ENCODE measurements around the gene ALOX15B. TPM values are rescaled to one million over a fixed set of nuclear protein-coding genes. Genes with fewer than 3 reads are reported as not detected.

ALOX15B gene
- total RNA-seq, 1 donor from 2014 or later: not detected

DNA sequence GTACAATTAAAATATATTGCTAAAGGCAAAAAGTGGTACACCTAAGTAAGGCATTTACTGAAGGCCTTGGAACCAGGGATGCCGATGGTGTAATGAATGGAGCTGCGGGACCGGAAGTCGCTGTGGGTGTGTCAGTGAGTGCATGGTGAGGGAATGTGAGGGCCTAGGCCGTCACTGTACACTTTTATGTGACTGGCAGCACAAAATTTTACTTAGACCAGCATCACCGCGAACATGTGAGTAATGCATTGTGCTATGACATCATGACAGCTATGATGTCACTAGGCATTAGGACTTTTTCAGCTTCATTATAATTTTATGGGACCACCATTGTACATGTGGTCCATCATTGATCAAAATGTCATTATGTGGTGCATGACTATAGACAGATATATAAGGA is 14.7 kb downstream of the ALOX15B start:
- no peaks in the 10 kb centered on the region for H3K36me3 ChIP-seq (ENCODE audit: insufficient read depth, low read length)
- no peaks in the 10 kb centered on the region for H4K20me1 ChIP-seq (ENCODE audit: insufficient read depth, low read length)
- H3K9me3 Mint-ChIP-seq (ENCODE audit: unreplicated experiment): peaks cover 2% of the 10 kb centered on the region
- H3K79me2 ChIP-seq (ENCODE audit: insufficient read depth, low read length): no peaks in the 10 kb centered on the region
- peaks cover 19% of the 10 kb centered on the region for H3K27me3 ChIP-seq (ENCODE audit: insufficient read depth, low read length)
- no peak overlapping the region for H3K9ac ChIP-seq (ENCODE audit: low read length)
- no peak for FAIRE-seq
- H3K4me2 ChIP-seq (ENCODE audit: low read length): no peak overlapping the region
- H3K4me1 Mint-ChIP-seq (ENCODE audit: low read depth, unreplicated experiment): peaks cover 9% of the 10 kb centered on the region
- no peak overlapping the region for H3K27ac Mint-ChIP-seq (ENCODE audit: unreplicated experiment)
- H3K36me3 Mint-ChIP-seq (ENCODE audit: low read depth, unreplicated experiment): no peaks in the 10 kb centered on the region
- H3K4me3 ChIP-seq (ENCODE audit: insufficient read depth, low read depth, low read length): no peak overlapping the region
- no peaks in the 10 kb centered on the region for H3K9me3 ChIP-seq (ENCODE audit: insufficient read depth, low read depth, low read length)
- DNase-seq (ENCODE audit: low read depth): no peak
- H3K27me3 Mint-ChIP-seq (ENCODE audit: low read depth, unreplicated experiment): peaks cover 29% of the 10 kb centered on the region
- TF ChIP-seq EZH2 (IDR thresholded peaks at IDR 0.05; ENCODE audit: insufficient read depth, low read length): no peak
- TF ChIP-seq, protein P1, sequence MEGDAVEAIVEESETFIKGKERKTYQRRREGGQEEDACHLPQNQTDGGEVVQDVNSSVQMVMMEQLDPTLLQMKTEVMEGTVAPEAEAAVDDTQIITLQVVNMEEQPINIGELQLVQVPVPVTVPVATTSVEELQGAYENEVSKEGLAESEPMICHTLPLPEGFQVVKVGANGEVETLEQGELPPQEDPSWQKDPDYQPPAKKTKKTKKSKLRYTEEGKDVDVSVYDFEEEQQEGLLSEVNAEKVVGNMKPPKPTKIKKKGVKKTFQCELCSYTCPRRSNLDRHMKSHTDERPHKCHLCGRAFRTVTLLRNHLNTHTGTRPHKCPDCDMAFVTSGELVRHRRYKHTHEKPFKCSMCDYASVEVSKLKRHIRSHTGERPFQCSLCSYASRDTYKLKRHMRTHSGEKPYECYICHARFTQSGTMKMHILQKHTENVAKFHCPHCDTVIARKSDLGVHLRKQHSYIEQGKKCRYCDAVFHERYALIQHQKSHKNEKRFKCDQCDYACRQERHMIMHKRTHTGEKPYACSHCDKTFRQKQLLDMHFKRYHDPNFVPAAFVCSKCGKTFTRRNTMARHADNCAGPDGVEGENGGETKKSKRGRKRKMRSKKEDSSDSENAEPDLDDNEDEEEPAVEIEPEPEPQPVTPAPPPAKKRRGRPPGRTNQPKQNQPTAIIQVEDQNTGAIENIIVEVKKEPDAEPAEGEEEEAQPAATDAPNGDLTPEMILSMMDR (IDR thresholded peaks at IDR 0.05; ENCODE audit: insufficient read depth, low read depth, low read length): no peak
- no peak overlapping the region for H3K27ac ChIP-seq (ENCODE audit: low read depth, low read length)
- peaks cover 9% of the 10 kb centered on the region for H3K4me1 ChIP-seq (ENCODE audit: insufficient read depth, low read length)
- no peak overlapping the region for H2AFZ ChIP-seq (ENCODE audit: low read depth, low read length)
- no peak overlapping the region for H3K4me3 Mint-ChIP-seq (ENCODE audit: unreplicated experiment)

DNA sequence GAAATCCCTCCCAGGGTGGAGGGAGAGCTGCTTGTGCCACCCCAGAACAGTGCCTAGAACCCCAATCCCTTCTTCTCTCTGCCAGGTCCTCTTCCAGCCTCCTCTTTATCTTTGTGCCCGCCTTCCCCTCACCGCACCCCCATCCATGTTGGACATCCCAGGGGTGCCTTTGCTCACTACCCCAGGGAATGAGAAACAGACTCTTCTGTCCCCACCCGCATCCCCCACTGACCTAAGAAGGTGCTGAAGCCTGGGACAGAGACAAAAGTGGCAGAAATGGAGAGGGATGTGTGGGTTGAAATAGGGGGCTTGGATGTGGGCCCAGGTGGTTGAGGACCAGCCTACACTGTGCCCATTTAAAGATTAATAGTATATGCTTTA is 17.0 kb downstream of the ALOX15B start:
- Histone ChIP-seq H2AFZ (ENCODE audit: low read depth, low read length) (no peak overlapping the region), H3K79me2 (ENCODE audit: insufficient read depth, low read length) (no peaks in the 10 kb centered on the region), H3K36me3 (ENCODE audit: insufficient read depth, low read length) (no peaks in the 10 kb centered on the region), H3K4me2 (ENCODE audit: low read length) (no peak overlapping the region), H3K27me3 (ENCODE audit: insufficient read depth, low read length) (peaks cover 38% of the 10 kb centered on the region), H3K9me3 (ENCODE audit: insufficient read depth, low read depth, low read length) (no peaks in the 10 kb centered on the region), H3K4me1 (ENCODE audit: insufficient read depth, low read length) (peaks cover 9% of the 10 kb centered on the region), H3K4me3 (ENCODE audit: insufficient read depth, low read depth, low read length) (no peak overlapping the region), H3K27ac (ENCODE audit: low read depth, low read length) (no peak overlapping the region), H4K20me1 (ENCODE audit: insufficient read depth, low read length) (no peaks in the 10 kb centered on the region), H3K9ac (ENCODE audit: low read length) (no peak overlapping the region)
- no peak overlapping the region for H3K4me3 Mint-ChIP-seq (ENCODE audit: unreplicated experiment)
- DNase-seq (ENCODE audit: low read depth) (no peak), FAIRE-seq (no peak)
- H3K36me3 Mint-ChIP-seq (ENCODE audit: low read depth, unreplicated experiment): no peaks in the 10 kb centered on the region
- peaks cover 33% of the 10 kb centered on the region for H3K27me3 Mint-ChIP-seq (ENCODE audit: low read depth, unreplicated experiment)
- H3K4me1 Mint-ChIP-seq (ENCODE audit: low read depth, unreplicated experiment): peaks cover 9% of the 10 kb centered on the region
- peak overlapping the region; percentile 21 for H3K27ac Mint-ChIP-seq (ENCODE audit: unreplicated experiment)
- H3K9me3 Mint-ChIP-seq (ENCODE audit: unreplicated experiment): peaks cover 2% of the 10 kb centered on the region
- TF ChIP-seq, protein P1 (IDR thresholded peaks at IDR 0.05; ENCODE audit: insufficient read depth, low read depth, low read length): no peak
- TF ChIP-seq EZH2 (IDR thresholded peaks at IDR 0.05; ENCODE audit: insufficient read depth, low read length): no peak

DNA sequence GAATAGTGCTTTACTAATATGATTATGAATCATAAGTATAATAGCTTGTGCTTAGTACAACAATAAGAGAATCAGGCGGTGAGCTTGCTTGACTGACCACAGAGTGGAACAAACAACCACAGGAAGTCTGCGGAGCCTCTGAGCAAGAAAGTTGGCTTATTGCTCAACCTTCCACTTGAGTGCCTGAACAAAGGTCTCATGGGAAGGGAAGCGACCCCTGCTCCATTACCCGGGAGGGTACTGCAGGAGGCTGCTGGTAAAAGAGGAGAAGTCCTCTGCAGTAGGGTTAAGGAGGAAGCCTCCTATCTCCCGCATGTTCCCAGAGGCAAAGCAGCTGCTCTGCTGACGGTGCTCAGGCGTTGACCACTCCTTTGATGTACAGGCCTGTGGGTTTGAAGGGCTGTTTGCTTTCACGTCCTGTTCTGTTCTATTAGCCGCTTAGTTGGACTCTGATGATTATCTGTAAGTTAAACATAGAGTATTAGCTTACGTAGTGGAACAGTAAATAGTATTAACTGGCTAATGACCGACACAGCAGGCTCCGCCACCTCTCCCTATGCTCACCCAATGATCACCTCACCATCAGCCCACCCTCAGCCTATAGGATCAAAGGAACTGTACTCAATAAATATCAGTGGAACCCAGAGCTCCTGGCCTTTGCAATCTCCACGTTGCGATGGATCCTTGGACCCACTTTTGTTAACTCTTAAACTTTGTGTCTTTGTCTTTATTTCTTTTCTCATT is 17.5 kb downstream of the ALOX15B start:
- H3K36me3 ChIP-seq (ENCODE audit: insufficient read depth, low read length): no peaks in the 10 kb centered on the region
- no peak for TF ChIP-seq EZH2 (IDR thresholded peaks at IDR 0.05; ENCODE audit: insufficient read depth, low read length)
- TF ChIP-seq, protein P1 (IDR thresholded peaks at IDR 0.05; ENCODE audit: insufficient read depth, low read depth, low read length): no peak
- H3K9ac ChIP-seq (ENCODE audit: low read length): no peak overlapping the region
- no peak overlapping the region for H3K27ac ChIP-seq (ENCODE audit: low read depth, low read length)
- H3K4me1 ChIP-seq (ENCODE audit: insufficient read depth, low read length): peaks cover 9% of the 10 kb centered on the region
- Mint-ChIP-seq H3K27me3 (ENCODE audit: low read depth, unreplicated experiment) (peaks cover 36% of the 10 kb centered on the region), H3K9me3 (ENCODE audit: unreplicated experiment) (peaks cover 2% of the 10 kb centered on the region), H3K36me3 (ENCODE audit: low read depth, unreplicated experiment) (no peaks in the 10 kb centered on the region), H3K4me1 (ENCODE audit: low read depth, unreplicated experiment) (peaks cover 9% of the 10 kb centered on the region), H3K4me3 (ENCODE audit: unreplicated experiment) (no peak overlapping the region), H3K27ac (ENCODE audit: unreplicated experiment) (peak overlapping the region; percentile 21)
- H3K79me2 ChIP-seq (ENCODE audit: insufficient read depth, low read length): no peaks in the 10 kb centered on the region
- peak; percentile 81 for DNase-seq (ENCODE audit: low read depth)
- no peaks in the 10 kb centered on the region for H3K9me3 ChIP-seq (ENCODE audit: insufficient read depth, low read depth, low read length)
- no peak overlapping the region for H3K4me3 ChIP-seq (ENCODE audit: insufficient read depth, low read depth, low read length)
- FAIRE-seq: no peak
- peaks cover 42% of the 10 kb centered on the region for H3K27me3 ChIP-seq (ENCODE audit: insufficient read depth, low read length)
- H2AFZ ChIP-seq (ENCODE audit: low read depth, low read length): no peak overlapping the region
- H4K20me1 ChIP-seq (ENCODE audit: insufficient read depth, low read length): no peaks in the 10 kb centered on the region
- H3K4me2 ChIP-seq (ENCODE audit: low read length): peak overlapping the region; percentile 28

Measured in astrocyte (in vitro differentiated cells and primary cell).